Embryonic facial prominence (tissue), 1 donor: ENCODE results near the gene PEX5L.
"Not testable (repeated sequence)": the region's sequence is repeated elsewhere in the genome, so short reads cannot be mapped to it uniquely, and the experiment has no call there.

Source experiments
- DNase-seq: peaks from one replicate; pipeline ENCODE4 v3.0.0-alpha.2; 2016; ENCODE audit errors: extremely low spot score

PEX5L gene

DNA sequence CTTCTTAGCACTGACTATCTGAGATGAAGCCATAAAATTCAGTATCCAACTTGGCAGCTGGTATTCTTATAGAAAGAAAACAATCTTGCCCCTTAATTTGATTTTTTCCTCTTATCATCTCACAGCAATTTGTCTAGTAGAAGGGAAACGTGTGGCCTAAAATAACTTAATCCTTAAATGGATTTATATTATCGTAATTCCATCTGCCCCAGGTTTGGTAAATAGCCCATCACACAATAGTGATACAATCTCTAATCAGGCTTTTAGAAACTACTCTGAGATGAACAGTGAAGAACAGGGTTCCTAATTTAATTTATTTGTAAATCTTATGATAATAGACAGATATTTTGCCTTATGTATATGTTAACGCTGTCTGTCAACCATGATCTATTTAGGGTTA is 24.8 kb downstream of the PEX5L start:
- DNase-seq = no peak

DNA sequence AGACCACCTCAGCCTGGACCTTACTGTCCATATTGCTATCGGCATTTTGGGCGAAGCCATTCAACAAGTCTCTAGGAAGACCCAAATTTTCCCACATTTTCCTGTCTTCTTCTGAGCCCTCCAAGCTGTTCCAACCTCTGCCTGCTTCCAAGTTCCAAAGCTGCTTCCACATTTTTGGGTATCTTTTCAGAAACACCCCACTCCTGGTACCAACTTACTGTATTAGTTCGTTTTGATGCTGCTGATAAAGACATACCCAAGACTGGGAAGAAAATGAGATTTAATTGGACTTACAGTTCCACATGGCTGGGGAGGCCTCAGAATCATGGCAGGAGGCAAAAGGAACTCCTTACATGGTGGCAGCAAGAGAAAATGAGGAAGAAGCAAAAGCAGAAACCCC is 28.4 kb downstream of the PEX5L start:
- DNase-seq = not testable (repeated sequence)

DNA sequence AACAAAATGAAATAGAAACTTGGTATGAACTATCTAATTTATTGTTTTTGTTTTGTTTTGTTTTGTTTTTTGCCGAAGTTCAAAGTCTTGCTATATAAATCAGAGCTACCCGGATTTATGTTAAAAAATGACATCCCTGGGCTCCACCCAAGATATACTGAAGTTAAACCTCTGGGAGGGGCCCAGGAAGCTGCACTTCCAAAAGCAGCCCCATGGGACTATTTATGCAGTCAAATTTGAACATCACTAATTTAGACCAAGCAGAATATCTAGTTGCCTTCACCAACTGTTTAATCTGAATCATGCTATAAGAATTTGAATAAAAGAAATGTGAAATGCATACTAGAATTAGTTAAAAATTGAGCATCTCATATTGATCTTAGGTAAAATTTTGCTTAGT is 32.2 kb downstream of the PEX5L start:
- DNase-seq = no peak

DNA sequence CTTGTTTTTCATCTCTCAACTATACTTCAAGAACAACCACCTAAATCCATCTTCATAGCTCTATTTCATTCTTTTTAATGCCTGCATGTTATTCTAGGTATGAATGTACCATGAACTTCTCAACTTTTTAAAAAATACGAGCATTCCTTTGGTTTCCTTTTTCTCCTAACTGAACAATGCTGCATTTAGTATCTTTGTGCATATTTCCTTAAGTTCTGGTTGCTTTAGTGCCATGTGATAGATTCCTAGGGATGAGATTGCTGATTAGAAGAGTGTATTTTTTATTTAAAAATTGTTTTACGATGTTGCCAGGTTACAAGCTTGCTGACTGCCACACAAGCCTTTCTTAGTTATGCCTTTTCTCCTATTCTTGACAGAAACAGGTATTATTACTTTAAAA is 34.7 kb downstream of the PEX5L start:
- no peak for DNase-seq

DNA sequence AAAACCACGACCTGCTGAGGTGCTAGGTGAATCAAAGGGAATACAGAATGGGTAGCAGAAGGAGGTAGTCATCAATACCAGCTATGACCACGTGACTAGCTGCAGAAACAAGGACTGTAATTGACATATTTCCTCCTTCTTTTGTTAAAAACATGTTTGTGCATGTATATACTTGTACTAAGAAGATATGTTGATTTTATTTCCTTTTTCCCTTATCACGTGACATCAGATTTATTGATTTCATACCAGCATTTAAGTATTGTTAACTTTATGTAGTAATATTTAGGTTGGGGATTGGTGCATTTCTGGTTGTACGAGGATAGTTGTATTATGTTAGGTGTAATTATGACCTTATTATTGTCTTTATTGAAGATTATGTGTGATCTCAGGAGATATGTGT is 36.2 kb downstream of the PEX5L start:
- DNase-seq = no peak

DNA sequence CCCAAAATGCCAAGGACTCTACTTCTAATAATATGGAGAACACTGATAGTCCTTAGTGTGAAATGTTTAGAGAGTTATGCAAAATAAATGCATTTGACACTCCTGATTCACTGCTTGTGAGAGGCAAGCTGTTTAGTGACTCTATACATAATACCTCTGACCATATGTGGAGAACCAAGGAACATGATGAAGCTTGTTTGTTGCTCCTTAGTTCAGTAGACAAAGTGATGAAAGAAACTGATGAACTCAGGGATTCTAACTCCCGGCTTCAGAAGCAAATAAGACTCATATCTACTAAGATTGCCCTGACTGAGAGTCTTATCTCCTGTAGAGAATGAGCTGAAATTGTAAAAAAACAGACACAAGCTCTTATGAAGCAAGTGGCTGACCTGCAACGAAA is 41.3 kb downstream of the PEX5L start:
- DNase-seq = no peak

DNA sequence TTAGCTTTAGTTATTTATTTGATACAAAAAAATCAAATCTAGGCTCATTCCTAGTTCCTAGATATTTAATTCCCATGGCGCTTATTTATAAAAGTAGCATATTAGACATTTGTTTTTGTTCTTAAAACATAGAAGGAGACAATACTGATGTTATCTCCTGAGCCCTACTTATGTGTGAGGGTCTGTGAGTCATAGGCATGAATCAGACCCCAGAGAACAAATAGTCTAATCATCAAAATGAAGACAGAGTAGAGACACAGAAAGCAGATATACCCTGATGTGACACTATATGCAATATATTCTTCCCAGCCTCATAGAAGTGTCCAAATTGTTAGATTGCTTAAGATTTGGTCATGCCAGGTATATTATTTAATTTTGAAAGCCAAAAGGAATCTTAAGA is 44.9 kb downstream of the PEX5L start:
- DNase-seq = no peak

DNA sequence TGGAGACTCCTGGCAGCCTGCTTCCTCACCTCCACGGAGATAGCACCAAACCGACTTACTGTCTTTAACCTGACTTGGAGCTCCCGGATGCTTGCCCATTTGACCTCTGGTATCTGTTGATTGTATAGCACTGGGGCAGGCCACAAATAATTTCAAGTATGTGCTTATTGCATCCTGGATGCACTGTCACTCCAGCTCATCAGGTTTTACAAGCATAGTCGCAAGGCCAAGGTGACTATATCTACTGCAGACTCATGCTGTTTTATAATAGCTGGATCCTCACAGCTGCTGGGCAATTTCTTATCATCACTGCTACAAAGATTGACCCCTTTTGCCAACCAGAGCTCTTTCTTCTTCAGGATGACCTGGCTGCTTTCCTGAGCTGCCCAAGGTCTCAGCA is 45.6 kb downstream of the PEX5L start:
- DNase-seq = no peak

DNA sequence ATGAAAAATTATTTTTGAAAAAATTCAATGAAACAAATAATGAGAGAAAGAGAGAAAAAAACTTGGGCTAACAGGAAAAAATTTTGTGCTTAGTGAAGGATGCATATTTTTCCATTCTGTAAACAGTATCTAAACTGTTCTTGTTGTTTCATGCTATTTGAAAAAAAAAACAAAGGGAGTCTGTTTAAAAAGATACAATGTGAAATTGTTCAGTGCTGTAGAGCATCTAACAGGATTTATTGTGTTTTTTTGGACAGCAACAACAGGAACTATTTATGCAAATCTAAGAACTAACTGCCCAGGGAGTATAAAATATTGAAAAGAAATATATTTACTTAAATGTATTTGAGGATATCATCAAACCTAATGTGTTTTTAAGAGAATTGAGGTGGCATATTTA is 55.1 kb downstream of the PEX5L start:
- no peak for DNase-seq

DNA sequence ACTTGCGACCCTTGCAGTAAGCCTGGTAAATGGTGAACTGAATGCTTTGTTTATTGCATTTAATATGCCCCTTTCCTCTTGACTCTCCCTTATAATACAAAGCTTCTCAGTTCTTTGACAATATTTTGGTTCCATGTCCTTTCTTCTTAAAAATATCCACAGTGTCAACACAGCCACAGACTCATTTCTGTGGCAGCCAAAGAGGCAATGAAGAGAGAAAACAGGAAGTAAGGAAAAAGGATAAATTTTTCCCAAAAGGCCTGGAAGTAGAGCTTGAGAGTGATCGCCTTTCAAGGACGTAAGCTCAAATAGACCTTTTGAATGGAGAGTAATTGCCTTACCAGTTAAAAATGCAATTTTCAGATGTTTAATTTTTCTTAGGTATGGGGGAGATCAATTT is 59.4 kb downstream of the PEX5L start:
- DNase-seq = no peak

DNA sequence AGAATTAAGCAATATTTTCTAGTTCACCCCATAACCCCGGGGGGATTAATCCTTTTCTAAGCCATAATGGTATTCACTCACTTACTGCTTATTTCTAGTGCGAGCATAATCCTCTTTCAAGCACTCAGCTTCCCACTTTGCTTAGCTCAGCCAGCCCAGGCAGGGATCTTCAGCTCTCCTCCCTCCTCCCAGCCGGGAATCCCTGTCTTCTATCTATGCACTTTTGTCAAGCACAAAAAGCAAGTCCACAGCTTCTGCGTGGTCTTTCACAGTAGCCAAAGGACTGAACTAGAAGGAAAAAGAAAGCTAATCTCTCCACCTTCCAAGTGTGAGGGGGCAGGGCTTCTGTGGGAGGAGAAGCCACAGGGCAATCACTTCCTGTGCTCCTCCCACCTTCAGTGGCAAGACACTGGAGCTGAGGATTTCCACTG is 62.8 kb downstream of the PEX5L start:
- DNase-seq = no peak

DNA sequence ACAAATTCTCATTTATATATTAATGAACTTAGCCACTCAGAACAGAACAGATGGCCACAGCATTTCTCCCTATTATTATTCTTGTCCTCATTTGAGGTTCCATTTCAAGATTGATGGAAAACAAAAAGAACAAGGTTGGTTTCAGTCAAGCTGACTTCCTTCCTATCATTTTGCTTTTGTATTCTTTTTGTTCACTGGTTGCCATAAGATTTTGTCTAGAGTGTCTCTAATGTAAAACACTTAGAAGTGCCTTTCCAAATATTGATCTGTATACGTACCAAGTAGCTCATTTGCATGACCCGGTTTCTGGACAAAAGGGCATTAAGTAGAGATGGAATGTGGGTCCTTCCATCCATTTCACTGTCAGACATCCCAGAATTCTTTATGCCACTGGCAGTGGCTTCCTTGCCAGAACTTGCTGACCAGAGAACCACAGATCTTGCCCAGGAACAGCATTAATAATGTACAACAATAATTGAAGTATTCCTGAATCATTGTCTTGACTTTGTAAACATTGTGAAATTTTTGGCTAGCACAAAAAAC is 63.8 kb downstream of the PEX5L start:
- no peak for DNase-seq

DNA sequence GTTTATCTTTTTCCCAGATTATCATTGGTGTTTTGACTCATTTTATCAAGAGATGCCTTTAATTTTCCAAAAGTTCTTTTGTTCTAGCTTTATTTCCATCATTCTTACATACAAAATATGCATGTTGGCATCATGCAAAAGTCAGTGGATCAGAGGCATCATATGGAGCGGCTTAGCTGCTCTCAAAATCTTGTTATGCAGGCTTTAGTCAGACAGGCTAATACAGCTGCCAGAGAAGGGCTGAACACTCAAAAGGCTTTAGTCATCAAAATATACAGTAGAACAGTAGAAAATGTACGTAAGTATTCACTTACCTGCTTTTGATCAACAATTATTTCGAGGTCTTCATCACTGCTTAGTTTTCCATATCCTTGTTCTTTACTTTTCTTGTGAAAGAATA is 65.5 kb downstream of the PEX5L start:
- DNase-seq = no peak

DNA sequence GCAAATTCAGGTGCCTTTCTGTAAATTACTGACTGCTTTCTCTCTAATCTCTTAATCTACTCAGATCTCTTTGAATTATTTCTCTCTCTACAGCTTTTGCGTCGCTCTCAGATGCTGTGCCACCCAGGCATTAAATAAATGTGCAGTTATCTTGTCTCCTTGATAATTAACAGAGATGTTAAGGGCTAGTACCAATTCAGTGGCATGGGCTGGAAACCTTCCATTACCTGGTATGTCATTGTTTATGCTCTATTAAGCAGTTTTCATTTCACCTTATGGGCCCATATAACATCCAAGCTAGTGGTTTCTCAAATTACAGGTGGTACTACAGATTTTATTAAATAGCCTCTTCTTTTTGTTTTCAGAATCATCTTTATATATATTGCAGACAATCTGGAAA is 66.0 kb downstream of the PEX5L start:
- no peak for DNase-seq

DNA sequence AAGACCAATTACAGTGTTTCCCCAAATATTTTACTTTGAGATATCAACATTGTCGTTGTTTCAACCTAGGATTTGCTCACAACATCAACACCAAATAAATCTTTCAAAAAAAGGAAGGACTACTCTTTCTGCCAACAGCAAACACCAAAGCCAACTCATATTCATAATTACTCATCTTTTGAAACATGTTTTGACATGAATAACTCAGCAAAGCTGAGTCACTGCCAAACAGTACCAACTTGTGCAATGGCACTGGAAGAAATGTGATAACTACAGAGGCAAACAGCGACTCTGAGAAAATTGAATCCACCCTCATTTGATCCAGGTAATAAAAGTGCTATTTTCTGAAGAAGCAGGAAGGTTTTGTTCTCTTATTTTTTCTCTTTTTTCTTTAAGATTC is 67.2 kb downstream of the PEX5L start:
- DNase-seq = no peak

DNA sequence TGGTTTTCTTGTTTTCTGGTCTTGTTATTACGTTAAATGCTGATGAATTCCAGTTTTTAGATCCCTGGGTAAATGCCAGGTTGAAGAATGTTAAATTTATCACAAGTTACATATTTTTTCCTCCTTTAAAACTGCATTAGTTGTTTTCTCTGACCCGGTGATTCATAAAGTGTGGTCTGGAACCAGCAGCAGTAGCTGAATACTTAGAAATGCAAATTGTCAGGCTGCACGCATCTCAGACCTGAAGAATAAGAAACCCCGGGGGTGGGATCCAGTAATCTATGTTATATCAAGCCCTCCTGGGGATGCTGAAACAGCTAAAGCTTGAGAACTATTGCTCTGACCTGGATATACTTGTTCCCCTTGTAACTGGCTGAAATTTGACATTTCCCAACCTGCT is 69.1 kb downstream of the PEX5L start:
- DNase-seq = no peak

DNA sequence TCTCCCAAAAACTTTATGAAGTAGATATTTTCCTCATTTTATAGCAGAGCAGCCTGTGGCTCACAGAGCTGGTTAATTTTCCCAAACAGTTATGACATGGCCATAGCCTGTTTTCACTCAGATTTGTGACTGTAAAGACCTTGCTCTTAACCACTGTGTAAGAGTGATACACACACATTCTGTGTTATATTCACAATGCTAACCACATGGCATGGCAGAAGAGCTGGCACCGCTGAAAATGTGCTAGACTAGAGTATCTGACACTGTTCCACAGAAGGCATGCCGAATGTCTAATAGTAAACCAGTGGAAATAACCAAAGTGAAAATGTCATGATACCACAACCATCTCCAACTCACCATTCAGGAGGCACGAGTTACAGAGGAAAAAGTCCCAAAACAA is 71.8 kb downstream of the PEX5L start:
- DNase-seq = no peak

DNA sequence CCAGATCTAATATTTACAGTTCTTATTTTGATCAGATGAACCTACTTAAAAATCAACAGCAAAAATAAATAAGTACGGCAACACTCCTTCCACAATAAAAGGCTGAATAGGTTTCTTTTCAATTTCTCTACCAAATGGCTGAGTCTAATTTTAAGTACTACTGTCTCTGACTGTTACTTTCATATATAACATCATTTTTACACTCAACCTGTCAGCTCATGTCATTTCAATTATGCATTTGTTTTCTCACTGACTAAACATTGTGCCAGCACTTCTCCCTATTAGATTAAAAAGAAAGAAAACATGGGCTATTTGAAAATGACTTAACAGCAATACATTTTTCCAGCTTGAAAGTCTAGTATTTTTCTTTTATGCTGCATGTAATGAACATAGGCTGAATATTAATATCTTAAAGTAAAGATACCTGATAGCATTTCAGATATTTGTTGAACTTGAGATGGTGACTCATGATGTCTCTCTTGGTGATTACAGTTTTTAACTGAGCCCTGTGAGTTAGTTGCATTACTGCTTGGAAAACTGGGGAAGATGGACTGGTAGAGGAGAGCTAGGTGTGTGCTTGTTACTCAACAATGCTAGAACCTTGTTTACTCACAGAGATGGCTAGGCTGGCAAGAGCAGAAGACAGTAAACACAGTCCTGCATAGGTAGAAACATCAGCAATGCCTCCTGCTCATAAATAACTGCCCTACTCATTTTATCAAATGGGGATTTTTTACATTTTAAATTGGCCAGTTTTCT is 73.9 kb downstream of the PEX5L start:
- no peak for DNase-seq

DNA sequence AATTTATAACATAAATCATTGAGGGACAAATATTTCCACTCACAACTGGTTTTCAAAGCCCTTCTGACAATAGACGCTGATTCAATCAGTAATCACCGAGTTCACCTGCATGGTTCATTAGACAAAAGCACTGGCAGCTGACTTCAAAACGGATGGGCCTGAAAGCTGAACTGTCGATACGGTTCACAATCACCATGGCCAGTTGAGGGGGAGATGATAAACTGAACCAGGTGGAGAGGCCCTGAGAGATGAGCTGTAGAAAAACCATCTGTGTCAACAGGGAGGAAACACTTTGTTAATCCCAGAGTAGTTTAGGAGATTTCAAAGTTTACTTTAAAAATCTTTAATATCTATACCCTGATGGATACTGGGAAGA is 75.0 kb downstream of the PEX5L start:
- DNase-seq = no peak

DNA sequence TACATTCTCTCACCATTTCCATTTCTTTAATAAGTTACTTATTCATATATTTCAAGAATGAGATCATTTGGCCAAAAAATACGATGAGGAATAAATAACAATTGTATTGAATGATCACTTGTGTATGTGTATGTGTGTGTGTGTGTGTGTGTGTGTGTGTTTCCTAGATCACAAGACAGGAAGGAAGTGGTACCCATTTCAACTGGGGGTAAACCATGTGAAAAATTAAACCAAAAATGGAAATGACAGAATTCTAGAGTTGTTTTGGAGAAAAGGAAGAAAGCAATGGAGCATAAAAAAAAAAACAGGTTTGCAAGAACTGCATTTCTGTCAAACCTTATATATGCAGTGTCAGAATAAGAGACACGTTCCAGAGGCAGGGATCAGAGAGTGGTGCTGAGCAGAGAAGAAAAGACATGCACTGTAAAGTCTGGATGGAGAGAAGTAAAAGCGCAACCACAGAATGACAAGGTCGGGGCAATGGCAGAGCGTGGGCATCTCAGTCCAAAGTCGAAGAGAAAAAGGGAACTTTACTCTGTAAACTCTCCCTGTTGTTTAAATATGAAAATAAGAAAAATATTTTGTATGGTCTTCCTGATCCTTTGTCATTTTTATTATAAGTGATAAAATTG is 75.5 kb downstream of the PEX5L start:
- DNase-seq = no peak

DNA sequence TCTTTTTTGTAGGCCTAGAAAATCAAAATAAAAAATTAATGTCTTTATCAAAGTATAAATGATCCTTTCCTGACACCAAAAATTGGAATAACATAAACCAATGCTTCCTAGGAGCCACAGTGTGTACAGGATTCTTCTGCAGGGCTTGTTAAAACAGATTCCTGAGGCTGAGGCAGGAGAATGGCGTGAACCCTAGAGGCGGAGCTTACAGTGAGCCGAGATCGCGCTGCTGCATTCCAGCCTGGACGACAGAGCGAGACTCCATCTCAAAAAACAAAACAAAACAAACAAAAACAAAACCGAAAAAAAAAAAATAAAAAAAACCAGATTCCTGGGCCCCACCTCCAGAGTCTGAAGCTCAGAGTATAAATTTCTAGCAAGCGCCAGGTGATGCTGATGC is 78.0 kb downstream of the PEX5L start:
- DNase-seq = no peak

DNA sequence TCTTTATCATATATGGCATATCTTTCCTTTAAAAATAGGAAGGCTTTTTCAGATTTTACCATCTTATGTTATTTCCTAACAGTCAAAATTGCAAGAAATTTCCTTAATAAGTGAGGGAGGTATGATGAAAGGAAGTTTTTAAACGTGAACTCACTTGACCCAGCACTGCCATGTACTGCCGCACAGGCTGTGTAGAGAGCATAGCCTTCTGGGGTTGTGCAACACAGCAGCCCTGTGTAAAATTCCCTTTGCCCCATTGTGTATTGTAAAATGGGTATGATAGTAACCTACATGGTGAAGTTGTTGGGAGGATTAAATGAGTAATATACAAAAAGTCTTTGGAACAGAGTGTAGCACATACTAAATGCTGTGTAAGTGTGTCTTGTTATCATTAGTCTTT is 78.6 kb downstream of the PEX5L start:
- no peak for DNase-seq

DNA sequence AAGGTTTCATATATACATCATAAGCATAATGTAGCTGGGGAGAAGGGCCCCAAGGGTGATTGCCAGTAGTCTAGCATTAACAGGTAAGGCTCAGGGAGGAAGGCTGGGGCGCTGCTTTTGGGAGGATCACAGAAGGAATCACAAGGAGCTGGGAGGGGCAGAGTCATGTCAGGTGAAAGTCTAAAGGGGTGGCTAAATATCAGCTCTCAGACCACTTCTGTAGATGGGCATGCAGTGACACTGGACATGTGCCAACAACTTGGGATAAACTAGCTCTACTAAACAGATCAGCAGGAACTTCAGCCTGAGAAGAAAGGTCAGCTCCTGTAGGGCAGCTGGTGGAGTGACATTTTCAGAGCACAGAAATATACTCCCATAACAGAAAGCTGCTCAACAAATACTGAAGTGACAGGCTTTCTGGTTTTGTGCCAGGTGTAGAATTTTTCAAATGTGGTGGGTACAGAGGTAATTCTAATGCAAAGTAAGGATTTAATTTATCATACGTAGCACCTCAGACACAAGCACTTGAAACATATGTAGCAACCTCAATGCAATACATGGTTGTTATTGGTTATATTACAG is 79.4 kb downstream of the PEX5L start:
- no peak for DNase-seq
